NCI-H524 (cell line): ENCODE results near the gene GHR.
A peak's percentile ranks its signal among the peaks of the same experiment; 100 is the strongest.

ENCODE experiments used
- DNase-seq, 2 experiments: peaks; one replicate each; lab custom pipeline; 2025; lab: John Stamatoyannopoulos, UW

Gene GHR

GRCh38 chr5:42604171-42604711 lies 181.0 kb downstream of the GHR start:
- no peak for DNase-seq

- DNase-seq, result no peak
Observed at GRCh38 chr5:42605490-42605889, 182.3 kb downstream of the GHR start.

DNA sequence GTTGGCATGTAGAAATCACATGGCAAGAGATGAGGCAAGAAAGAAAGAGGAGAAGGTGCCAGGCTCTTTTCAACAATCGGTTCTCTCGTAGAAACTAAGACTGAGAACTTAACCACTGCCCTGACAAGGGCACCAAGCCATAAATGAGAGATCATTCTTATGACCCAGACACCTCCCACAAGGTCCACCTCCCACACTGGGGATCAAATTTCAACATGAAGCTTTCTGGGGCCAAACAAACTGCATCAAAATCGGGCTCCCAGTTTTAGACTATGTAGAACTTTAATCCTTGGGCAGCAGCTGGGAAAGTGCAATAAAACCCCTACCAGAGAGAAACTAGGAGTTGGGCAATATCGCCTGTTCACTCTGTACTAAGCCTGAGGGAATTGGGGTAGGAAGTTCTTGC lies 183.2 kb downstream of the GHR start:
- DNase-seq, result no peak

GRCh38 chr5:42611437-42611836 lies 188.2 kb downstream of the GHR start:
- no peak for DNase-seq

DNA sequence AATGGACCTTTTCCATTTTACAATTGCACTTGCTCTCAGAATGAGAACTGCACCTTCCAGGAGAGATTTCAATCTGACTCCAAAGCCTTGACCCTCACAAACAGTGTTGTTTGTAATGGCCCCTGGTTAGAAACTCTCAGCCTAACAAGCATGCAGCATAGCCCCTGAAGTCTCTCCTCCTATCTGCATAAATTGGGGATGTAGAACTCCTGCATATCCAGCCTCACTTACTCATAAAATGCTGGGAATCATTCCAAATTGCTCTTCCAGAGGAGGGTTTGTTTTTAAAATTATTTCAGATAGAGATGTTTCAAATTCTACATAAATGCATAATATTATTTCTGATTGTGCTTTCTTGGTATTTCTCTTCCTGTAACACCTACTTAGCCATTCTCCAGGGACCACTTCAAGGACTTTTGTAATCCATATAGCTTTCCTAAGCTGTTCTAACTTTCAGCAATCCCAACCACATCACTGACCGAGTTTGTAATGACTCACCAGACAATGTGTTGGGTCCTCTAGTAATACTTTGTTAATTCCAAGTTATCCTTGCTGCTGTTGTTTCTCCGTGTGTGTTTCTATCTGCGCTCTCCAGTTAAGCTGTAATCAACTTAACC lies 189.6 kb downstream of the GHR start:
- peak in 1 of 2 experiments; percentile 5 for DNase-seq

DNA sequence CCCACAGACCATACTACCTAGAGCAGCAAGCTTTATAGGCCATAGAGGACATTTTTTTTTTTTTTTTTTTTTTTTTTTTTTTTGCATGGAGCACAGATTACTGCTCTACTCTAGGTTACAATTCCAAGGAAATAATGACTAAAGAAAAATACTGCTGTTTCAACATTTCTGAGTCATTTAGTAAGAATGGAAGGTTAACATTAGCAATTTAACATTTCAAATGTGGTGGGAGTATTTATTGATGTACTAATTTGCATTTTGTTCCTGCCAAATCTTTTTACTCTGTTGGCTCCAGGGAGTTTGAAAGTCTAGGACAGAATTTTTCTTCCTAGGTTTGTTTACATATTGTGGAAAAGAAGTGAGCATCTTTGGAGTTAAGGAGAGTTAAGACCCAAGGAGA lies 191.3 kb downstream of the GHR start:
- DNase-seq, result no peak

DNA sequence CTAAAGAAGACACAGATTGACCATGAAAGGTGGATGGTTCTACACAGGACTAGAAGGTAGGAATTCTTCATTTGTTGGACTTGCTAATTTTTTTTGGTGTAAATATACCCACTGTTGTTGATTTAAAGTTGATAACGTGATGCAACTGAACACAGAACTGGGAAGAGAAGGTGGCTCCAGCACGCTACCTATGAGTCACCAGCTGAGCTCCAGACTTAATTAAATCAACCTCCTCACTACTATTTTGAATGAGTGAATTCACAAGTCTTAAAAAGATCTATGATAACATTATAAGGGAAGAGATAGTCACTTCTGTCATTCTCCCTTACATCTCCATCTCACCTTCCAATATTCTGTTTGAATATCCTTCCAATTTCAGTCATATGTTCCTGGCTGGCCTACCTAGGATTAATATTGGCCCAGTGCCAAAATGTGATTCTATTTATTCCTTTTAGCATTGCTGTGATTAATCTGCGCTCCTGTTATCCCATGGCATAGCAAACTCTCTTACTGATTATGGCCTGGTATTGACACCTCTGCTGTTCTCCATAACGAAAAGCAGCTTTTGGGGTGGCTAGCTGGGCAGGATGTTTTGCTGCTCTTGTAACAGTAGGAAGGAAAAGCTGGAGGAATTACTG lies 197.5 kb downstream of the GHR start:
- no peak for DNase-seq

GRCh38 chr5:42621242-42621641 lies 198.0 kb downstream of the GHR start:
- DNase-seq, result no peak

DNA sequence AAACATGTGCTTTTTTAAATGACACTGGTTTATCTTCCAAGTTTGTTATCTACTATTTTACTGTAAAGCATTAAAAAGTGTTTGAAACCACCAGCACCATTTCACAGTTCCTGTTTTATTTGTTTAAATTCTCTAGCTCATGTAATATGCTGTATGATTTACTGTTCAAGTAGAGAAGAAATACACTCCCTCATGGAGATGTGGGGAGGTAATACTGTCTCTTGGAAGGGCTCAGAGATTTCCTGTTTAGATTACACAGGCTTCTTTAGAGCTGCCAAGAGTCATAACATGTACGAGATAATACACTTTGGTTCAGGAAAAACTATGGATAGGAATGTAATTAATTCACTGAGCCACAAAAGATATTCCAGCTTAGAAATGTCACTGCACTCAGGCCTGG lies 198.4 kb downstream of the GHR start:
- no peak for DNase-seq

DNA sequence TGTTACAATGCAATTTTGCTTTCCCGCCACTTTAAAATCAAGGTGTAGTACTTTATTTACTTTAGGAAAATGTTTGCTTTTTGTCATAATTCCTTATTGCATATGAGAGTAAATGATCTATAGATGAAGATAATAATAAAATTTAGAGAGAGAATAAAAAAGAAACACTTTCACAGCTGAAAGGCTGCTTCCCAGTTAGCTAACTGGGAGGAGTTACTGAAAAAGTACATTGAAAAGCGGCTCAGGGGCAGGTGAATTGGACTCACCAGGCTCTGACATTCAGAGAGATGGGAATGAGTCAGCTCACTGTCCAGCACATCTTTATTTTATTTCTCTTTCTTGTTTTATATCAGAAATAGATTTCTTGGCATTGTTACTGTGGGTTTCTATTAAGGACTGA lies 201.7 kb downstream of the GHR start:
- no peak for DNase-seq

DNA sequence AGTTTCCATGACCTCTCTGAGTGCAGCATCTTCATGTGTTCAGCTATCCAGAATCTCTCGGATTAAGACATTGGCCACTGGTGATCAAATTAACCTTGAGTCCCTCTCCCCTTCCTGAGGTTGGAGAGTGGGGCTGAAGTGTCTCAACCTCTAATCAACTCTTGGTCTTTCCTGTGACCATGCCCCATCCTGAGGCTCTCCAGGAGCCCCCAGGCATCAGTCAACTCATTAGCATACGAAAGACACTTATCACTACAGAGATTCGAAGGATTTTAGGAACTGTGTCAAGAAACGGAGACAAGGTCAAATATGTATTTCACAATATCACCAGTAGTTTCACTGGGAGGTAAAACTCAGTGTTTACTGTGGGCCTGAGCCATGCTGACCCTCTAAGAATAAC lies 203.2 kb downstream of the GHR start:
- DNase-seq, result no peak

DNA sequence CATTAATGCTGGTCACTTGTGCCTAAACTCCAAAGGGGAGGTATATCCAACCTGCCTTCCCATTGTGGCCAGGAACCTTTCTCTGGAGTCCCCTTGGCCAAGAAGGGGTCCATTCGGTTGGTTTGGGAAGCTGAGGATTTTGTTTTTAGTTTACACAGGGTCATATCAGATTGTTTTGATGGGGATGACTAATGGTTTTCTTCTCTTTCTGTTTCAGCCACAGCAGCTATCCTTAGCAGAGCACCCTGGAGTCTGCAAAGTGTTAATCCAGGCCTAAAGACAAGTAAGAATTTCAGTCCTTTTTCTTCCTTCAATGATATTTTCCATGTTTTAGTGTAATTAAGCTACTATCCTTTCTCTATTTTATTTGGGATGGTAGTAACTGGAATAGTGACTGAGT lies 205.6 kb downstream of the GHR start:
- no peak for DNase-seq

GRCh38 chr5:42629284-42629683 lies 206.0 kb downstream of the GHR start:
- no peak for DNase-seq

DNA sequence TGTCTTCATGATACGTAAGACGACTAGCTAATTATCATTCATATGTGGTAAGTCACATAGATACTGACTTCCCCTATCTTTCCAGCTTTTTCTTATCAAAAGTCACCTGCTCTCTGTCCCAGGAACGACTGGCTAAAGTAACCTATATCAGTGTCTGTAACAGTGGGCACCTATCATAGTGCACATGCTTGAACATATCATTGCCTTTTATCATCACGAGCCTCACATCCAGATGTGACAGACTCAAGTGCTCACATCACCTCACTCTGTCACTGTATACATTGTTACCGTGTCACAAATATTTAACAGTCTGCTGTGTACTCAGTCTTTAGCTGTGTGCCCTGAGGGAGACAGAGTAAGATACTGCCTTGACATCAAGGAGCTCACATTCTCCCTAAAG lies 208.0 kb downstream of the GHR start:
- DNase-seq, result no peak

GRCh38 chr5:42632354-42632900 lies 209.2 kb downstream of the GHR start:
- no peak for DNase-seq

DNA sequence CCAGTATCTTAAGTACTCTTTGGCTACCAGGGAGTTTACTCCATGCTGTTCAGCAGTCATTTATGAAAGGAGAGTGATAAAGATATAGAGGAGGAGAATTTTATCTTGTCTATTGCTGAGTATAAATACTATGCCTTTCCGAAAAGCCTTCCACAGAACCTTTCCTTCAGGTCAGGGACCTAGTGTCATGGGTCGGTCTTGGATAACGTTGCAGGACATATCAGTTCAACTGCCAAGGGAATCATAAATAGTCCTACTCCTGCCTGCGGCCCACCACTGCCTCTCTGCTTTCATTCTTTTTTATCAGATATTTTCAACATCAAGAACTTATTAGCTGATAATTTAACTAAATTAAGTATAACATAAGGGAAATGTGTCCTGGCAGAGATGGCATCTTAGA lies 211.3 kb downstream of the GHR start:
- no peak for DNase-seq

DNA sequence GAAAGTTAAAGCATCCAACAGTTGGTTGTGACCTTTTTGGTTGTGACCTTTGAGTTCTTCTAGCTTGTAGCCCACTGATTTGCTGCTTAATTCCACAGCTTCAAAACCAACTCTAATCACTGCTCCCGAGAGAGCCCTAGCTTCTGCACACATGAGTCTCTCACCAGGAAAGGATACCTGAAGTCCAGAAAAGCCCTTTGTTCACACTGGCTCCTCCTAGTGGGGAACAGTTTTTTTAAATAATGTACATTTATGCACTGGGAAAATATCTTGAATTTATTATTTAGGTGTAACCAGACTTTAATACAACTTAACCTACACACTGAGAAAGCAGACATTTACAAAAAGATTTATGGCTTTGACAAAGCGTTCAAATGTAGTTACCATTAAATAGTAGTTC lies 213.2 kb downstream of the GHR start:
- peak in 1 of 2 experiments; percentile 16 for DNase-seq

DNA sequence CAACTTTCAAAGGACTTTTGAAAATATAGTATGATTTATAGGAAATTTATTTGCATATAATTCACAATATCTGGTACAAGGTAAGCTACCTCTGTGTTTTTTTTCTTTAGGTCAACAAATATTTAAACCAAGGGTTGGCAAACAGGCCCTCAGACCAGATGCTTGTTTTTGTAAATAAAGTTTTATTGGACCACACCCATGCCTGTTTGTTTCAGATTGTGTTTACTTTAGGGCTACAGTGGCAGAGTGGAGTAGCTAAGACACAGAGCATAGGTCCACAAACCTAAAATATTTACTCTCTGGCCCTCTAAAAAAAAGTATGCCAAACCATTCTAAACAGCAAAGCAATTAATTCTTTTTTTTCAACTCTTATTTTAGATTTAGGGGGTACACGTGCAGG lies 213.7 kb downstream of the GHR start:
- DNase-seq, result no peak

DNA sequence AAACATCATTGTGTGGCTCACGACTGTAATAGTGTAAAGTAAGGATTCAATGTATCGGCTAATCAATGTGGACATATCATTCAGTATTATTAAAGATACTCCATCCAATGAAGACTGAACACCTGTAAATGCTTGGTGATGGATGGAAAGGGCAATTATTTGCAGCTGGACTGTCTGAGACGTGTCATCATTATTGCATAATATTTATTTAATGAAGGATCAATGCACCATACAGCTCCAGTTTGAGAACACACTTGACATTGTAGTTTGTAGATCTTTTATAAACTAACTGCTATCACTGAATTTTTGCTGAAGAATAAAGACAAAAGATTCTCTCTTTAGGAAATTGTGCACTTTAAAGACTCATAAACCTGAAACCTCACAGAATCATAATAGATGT lies 215.7 kb downstream of the GHR start:
- no peak for DNase-seq

- no peak for DNase-seq
Observed at GRCh38 chr5:42640835-42641234, 217.6 kb downstream of the GHR start.

- no peak for DNase-seq
Observed at GRCh38 chr5:42641336-42642005, 218.2 kb downstream of the GHR start.

- no peak for DNase-seq
Observed at GRCh38 chr5:42642006-42642405, 218.8 kb downstream of the GHR start.

DNA sequence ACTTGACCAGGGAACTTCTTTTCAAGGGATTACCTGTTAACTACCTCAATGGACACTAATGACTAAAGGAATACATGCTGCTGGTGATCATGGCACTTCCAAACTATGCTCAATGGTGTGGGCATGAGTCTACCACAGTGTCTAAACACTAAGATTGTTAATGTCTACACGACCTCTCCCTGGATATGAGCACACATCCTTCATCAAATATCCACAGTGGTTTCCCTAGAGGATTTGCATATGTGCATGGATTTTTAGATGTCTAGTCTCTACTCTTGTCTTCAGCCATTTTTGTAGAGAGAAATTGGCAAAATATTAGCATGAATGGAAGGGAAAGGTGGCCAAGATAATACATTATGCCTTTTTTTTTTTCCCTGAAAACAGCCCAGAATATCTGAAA lies 220.1 kb downstream of the GHR start:
- no peak for DNase-seq
